DND-41 (cell line): ENCODE data around the gene IL36B.

Source experiments
- ATAC-seq: fragments of 200-7000 bp; cut with Tn5 transposase; 3 replicates; pipeline ENCODE4 v1.9.1; 2021; ENCODE audit warnings: low read depth; ENCODE audit not compliant: insufficient read depth
- DNase-seq: peaks from one replicate; pipeline ENCODE4 v3.0.0-alpha.2; 2020
- H2AFZ ChIP-seq: 2 replicates; pipeline ENCODE4 v1.6.0; 2012; ENCODE audit warnings: low read depth, low read length
- H3K27ac ChIP-seq: 2 replicates; pipeline ENCODE4 v1.5.1; 2012; ENCODE audit warnings: low read length, inconsistent platforms
- H3K27me3 ChIP-seq: fragments of 200-600 bp; sonication (generic); 2 replicates; pipeline ENCODE4 v1.6.0; 2012; ENCODE audit warnings: low read length, mild to moderate bottlenecking, inconsistent platforms; ENCODE audit not compliant: insufficient read depth, poor library complexity
- H3K36me3 ChIP-seq: 2 replicates; pipeline ENCODE4 v1.5.1; 2012; ENCODE audit warnings: low read length, inconsistent platforms; ENCODE audit not compliant: insufficient read depth
- H3K4me1 ChIP-seq: 2 replicates; pipeline ENCODE4 v1.5.1; 2012; ENCODE audit warnings: mild to moderate bottlenecking, low read length; ENCODE audit not compliant: insufficient read depth
- H3K4me2 ChIP-seq: 2 replicates; pipeline ENCODE4 v1.6.0; 2012; ENCODE audit warnings: mild to moderate bottlenecking, moderate library complexity, low read length, inconsistent platforms; ENCODE audit not compliant: insufficient read depth
- H3K4me3 ChIP-seq, 2 experiments: fragments of 200-600 bp in 1 of 2; shearing (Covaris generic) in 1 of 2; 2 replicates each; pipeline ENCODE4 v1.5.1; 2012 to 2016; ENCODE audit warnings: inconsistent platforms in 2 of 2, low read length in 2 of 2, mild to moderate bottlenecking in 2 of 2, low read depth in 1 of 2, moderate library complexity in 1 of 2
- H3K79me2 ChIP-seq: 2 replicates; pipeline ENCODE4 v1.6.0; 2012; ENCODE audit warnings: low read length, inconsistent platforms; ENCODE audit not compliant: insufficient read depth
- H3K9ac ChIP-seq: 2 replicates; pipeline ENCODE4 v1.6.0; 2012; ENCODE audit warnings: low read depth, mild to moderate bottlenecking, inconsistent platforms, low read length, moderate library complexity
- H3K9me3 ChIP-seq: 2 replicates; pipeline ENCODE4 v1.5.1; 2012; ENCODE audit warnings: low read length, moderate library complexity, mild to moderate bottlenecking, inconsistent platforms; ENCODE audit not compliant: insufficient read depth, severe bottlenecking
- H4K20me1 ChIP-seq: 2 replicates; pipeline ENCODE4 v1.6.0; 2012; ENCODE audit warnings: low read length; ENCODE audit not compliant: insufficient read depth
- CTCF ChIP-seq: IDR thresholded peaks from 2 replicates; pipeline ENCODE4 v1.5.1; 2012; ENCODE audit warnings: borderline replicate concordance, low read length, moderate library complexity, mild to moderate bottlenecking; ENCODE audit not compliant: poor library complexity, severe bottlenecking; ENCODE audit errors: extremely low read depth
- EZH2 ChIP-seq: IDR thresholded peaks from 3 replicates; pipeline ENCODE4 v1.6.1; 2012; ENCODE audit warnings: borderline replicate concordance, low read depth, mild to moderate bottlenecking, moderate library complexity, low read length, inconsistent platforms; ENCODE audit not compliant: severe bottlenecking

IL36B gene

GRCh38 chr2:113058998-113059960 lies 6.6 kb upstream of the IL36B start, which contains the start of gene IL36RN:
Gene IL36RN (plus strand): TSS chr2:113059198. CDS start chr2:113059439, 241 bp downstream.
- TF ChIP-seq CTCF (no peak), EZH2 (no peak)
- no peaks in the 10 kb centered on the region for H3K4me1 ChIP-seq
- DNase-seq: no peak
- no peaks in the 10 kb centered on the region for H3K36me3 ChIP-seq
- H3K4me2 ChIP-seq: no peak within 1 kb of the TSS
- no peaks in the 10 kb centered on the region for H3K27me3 ChIP-seq
- no peaks in the 10 kb centered on the region for H4K20me1 ChIP-seq
- no peak within 1 kb of the TSS for H3K27ac ChIP-seq
- no peak for ATAC-seq
- H3K9me3 ChIP-seq: peaks cover 5% of the 10 kb centered on the region
- no peaks in the 10 kb centered on the region for H3K79me2 ChIP-seq
- H3K9ac ChIP-seq: no peak within 1 kb of the TSS
- no peak within 1 kb of the TSS for H2AFZ ChIP-seq
- no peak within 1 kb of the TSS for H3K4me3 ChIP-seq

- Histone ChIP-seq H3K9me3 (peaks cover 5% of the 10 kb centered on the region), H3K4me1 (no peaks in the 10 kb centered on the region), H3K9ac (no peak overlapping the region), H3K36me3 (no peaks in the 10 kb centered on the region), H3K27ac (no peak overlapping the region), H3K4me3 (no peak overlapping the region), H3K79me2 (no peaks in the 10 kb centered on the region), H2AFZ (no peak overlapping the region), H4K20me1 (no peaks in the 10 kb centered on the region), H3K27me3 (no peaks in the 10 kb centered on the region), H3K4me2 (no peak overlapping the region)
- TF ChIP-seq CTCF (no peak), EZH2 (no peak)
- ATAC-seq (no peak), DNase-seq (no peak)
These were observed 5.8 kb upstream of the IL36B start for GRCh38 chr2:113058411-113058994.

- no peak for TF ChIP-seq EZH2
- no peak for TF ChIP-seq CTCF
- Histone ChIP-seq H3K9me3 (peaks cover 5% of the 10 kb centered on the region), H3K4me2 (no peak overlapping the region), H3K4me1 (no peaks in the 10 kb centered on the region), H3K36me3 (no peaks in the 10 kb centered on the region), H3K4me3 (no peak overlapping the region), H3K79me2 (no peaks in the 10 kb centered on the region), H3K27me3 (no peaks in the 10 kb centered on the region), H3K27ac (no peak overlapping the region), H4K20me1 (no peaks in the 10 kb centered on the region), H3K9ac (no peak overlapping the region), H2AFZ (no peak overlapping the region)
- ATAC-seq (no peak), DNase-seq (no peak)
These were observed 4.5 kb upstream of the IL36B start for GRCh38 chr2:113057117-113057516.
